HG03095 (cell line): ENCODE results near the gene NBR1.
"Not testable (repeated sequence)": the region's sequence is repeated elsewhere in the genome, so short reads cannot be mapped to it uniquely, and the experiment has no call there.

Experiments used
- ATAC-seq: cut with Tn5 transposase; IDR thresholded peaks from one replicate; pipeline ENCODE4 v1.9.1; 2021; ENCODE audit warnings: moderate library complexity; ENCODE audit not compliant: unreplicated experiment

NBR1 gene

DNA sequence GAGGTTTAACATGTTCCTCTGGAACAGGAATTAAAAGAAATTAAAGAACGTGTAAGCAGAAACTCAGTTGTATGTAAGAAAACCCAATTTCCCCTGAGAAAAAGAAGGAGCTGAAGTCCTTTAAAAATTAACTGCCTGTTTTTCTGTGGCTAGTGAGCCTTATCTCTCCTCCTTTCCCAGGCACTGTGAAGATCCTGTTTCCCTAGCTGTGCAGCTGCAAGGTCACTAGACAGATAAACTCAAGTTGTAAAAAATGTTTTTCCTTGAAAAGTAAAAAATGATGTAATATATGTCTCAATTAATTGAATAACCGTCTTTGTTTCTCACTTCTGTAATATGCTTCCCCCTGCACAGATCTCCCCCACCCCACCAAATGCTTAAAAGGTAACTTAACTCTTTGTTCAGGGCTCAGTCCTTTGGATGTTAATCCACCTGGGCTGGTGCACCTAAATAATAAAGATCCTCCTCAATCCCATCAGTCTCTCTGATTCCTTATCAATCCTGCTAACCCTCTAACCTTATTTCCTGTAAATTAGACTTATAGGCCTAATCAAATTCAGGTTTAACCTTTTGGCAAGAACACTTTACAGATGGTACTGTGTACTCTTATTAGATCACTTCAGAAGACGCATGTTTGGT is 17.7 kb upstream of the NBR1 start:
- not testable (repeated sequence) for ATAC-seq

DNA sequence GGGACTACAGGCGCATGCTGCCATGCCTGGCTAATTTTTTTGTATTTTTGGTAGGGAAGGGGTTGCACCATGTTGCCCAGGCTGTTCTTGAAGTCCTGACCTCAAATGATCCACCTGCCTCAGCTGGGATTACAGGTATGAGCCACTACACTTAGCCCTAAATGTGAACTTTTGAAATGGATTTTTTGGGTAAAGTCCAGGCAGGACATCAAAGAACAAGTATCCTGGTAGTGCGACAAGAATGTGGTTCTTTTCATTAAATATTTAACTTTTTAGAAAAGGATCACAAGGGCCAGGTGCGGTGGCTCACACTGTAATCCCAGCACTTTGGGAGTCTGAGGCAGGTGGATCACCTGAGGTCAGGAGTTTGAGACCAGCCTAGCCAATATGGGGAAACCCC is 15.3 kb upstream of the NBR1 start:
- ATAC-seq: no peak

DNA sequence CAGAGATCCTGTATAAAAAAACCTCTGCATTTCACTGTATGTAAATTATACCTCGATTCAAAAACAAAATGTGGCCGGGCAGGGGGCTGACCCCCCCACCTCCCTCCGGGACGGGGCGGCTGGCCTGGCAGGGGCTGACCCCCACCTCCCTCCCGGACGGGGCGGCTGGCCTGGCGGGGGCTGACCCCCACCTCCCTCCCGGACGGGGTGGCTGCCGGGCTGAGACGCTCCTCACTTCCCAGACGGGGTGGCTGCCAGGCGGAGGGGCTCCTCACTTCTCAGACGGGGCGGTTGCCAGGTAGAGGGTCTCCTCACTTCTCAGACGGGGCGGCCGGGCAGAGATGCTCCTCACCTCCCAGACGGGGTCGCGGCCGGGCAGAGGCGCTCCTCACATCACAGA is 11.8 kb upstream of the NBR1 start:
- ATAC-seq: not testable (repeated sequence)

DNA sequence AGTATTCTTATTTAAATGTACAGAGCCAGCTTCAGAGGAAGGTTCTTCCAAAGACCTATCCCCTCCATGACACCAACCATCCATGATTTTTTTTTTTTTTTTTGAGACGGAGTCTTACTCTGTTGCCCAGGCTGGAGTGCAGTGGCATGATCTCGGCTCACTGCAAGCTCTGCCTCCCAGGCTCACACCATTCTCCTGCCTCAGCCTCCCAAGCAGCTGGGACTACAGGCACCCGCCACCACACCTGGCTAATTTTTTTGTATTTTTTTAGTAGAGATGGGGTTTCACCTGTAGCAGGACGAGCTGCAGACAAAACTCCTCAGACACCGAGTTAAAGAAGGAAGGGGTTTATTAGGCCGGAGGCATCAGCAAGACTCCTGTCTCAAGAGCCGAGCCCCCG is 11.1 kb upstream of the NBR1 start:
- ATAC-seq: not testable (repeated sequence)

DNA sequence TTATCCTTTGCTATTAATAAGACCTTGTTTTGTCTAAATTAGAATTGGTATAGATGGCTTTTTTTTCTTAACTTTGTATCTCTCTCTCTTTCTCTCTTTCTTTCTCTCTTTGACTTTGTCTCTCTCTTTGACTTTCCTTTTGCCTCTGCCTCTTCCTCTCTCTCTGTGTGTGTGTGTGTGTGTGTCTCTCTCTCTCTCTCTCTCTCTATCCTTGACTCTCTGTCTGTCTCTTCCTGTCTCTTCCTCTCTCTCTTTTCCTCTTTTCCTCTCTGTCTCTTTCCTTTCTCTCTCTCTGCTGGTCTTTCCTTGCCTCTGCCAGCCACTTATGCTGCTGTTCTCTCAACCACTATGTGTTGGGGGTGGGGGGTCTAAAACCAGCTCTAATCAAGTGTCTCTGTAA is 5.0 kb upstream of the NBR1 start:
- not testable (repeated sequence) for ATAC-seq

DNA sequence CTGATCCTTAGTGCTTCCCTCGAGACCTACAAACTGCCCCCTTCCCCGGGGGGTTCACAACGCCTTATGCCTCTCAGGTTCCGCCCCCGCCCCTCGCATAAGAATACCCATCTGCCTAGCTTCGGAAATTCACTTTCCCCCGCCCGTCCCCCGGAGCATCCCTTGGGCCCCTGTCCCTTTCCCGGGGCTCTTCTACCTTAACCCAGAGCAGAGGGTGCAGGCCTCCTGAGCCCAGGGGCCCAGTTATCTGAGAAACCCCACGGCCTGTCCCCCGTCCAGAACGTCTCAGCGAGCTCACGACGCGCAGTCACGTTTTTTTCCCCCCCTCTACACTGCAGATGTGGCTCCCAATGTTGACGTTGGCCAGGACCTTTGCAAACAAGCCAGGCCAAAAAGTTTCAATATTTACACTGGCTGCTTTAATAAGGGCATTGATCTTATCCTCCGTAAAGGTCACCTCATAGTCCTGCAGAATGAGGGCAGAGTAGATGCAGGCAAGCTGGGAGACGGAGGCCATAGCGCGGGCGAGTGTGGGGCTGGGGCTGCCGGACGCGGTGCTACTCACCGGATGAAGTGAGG is 1.4 kb upstream of the NBR1 start:
- peak; percentile 32 for ATAC-seq

DNA sequence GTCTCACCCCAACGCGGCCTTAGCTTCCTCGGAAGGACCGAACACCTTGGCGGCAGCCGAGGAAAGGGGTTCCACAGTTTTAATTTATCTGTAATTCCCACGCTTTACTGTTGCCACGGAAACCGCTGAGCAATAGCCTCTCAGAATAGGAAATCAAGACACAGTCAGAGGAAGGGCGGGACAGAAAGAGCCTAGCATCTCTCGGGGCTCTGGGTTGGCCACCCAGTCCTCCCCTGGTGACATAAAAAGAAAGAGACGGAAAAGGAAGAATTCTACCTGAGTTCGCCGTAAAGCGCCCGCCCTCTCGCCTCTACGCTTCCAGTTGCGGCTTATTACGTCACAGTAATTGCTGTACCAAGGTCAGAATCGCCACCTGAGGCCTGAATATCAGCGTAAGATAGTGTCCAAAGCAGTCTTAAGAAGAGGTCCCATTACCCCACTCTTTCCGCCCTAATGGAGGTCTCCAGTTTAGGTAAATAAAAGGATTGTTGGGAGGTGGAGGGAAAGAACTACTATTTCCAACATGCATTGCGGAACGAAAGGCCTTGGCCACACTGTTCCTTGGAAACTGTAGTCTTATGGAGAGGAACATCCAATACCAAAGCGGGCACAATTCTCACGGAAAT is 761 bp upstream of the NBR1 start:
- peak; percentile 57 for ATAC-seq

DNA sequence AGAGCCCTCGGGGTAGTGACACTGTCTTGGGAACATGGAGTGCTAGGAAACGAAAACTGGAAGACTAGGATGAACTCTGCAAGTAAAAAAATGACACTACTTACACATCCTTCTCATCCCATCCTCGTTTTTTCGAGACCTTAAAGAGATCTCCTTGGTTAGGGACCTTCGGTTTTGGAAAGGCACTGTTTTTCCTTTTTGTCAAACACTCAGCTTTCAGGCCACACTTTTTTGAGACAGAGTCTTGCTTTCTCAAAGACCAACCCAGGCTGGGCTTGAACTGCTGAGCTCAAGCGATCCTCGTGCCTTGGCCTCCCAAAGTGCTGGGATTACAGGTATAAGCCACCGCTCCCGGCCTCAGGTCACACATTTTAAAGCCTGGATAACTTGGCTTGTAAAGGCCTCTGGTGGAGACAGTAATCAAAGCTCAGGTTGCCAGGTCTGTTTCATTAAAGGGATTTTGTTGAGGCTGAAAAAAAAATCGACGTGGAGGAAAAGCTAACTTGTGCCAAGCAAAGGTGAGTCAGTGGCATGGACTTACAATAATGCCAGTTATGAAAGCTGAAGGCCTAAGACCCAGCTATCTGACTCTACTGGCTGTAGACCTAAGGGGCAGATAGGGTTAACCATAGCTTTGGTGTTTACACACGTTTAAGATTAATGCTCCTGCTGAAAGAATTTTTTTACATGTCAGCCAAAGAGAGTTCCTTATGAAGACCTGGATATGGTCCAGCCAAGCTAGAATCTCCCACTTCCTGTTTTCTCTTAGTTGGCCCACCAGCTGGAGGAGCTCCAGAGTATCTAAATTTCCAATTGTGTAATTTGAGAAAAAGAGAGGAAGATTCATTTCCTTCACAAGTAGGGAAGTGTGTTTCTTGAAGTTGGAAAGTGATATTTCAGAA is 823 bp downstream of the NBR1 start:
- ATAC-seq: peak; percentile 4

DNA sequence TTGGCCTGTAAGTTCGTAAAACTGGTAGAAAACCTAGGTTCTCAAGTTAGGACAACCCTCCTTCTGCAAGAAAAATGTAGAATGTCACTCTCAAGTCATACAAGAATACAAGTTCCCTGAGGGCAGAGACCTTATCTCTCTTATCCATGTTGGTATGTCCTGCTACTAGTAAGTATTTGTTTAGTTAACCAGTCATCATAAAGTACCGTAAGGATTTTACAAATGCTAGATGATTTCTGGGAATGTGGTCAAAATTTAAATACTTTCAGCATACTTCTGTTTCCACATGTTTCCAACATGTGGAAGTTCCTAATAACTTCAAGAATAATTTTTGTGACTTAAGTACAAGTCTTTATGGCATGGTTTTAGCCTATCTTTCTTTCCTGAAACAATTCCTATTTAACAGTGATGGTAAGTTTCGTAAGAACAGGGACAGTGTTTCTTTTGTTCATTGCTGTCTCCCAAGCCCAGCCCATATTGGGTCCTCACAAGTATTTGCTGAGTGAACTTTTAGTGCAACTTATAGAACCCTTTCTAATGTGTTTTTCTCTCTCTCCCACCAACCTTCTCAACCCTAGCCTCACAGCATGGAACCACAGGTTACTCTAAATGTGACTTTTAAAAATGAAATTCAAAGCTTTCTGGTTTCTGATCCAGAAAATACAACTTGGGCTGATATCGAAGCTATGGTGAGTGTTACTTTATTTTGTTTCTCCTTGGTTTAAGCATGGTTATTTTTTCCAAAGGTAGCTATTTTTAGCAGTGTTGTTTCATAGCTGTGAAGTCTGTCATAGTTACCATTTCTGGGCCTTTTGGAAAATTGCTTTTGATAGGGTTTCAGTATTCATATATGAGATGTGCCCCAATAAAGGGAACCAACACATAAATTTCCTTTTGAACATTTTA is 4.5 kb downstream of the NBR1 start:
- ATAC-seq: no peak

DNA sequence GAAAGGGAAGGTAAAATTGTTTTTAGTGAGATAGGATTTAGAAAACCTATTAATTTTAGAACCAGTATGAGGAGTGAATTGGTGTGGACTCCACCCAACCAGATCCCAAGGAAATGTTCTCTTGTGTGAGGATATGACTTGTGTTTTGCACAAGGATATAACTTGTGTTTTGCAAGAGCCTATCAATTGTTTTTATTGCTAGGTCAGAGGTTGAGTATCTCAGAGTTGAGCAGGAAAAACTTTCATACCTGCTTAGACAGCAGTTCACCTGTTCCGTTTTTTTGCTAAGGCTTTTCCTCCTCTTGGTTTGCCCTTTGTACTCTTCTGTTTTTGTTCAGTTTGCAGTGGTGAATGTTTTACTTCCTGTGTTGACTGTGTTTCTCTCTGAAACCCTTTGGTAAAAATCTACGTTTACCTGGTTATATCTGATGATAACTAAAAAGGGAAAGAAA is 5.1 kb downstream of the NBR1 start:
- ATAC-seq: no peak

DNA sequence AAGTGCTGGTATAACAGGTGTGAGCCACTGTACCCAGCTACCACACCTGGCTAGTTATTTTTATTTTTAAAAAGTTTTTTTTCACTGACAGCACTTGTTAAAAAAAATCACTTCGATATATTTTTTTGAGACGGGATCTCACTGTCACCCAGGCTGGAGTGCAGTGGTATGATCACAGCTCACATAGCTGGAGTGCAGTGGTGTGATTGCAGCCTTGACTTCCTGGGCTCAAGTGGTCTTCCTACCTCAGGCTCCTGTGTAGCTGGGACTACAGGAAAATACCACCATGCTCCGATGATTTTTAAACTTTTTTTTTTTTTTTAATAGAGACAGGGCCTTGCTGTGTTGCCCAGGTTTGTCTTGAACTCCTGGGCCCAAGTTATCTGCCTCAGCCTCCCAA is 12.9 kb downstream of the NBR1 start:
- ATAC-seq: no peak

DNA sequence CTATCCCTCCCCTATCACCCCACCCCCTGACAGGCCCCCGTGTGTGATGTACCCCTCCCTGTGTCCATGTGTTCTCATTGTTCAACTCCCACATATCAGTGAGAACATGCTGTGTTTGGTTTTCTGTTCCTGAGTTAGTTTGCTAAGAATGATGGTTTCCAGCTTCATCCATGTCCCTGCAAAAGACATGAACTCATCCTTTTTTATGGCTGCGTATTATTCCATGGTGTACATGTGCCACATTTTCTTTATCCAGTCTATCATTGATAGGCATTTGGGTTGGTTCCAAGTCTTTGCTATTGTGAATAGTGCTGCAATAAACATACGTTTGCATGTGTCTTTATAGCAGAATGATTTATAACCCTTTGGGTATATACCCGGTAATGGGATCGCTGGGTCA is 15.6 kb downstream of the NBR1 start:
- not testable (repeated sequence) for ATAC-seq

DNA sequence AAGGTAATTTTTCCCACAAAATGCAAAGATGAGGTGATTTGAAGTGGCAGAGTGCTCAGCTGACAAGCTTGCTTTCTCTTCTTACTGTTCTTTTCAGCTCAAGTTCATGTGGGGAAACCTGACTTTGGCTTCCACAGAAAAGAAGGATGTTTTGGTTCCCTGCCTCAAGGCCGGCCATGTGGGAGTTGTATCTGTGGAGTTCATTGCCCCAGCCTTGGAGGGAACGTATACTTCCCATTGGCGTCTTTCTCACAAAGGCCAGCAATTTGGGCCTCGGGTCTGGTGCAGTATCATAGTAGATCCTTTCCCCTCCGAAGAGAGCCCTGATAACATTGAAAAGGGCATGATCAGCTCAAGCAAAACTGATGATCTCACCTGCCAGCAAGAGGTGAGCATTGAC is 22.2 kb downstream of the NBR1 start:
- no peak for ATAC-seq

DNA sequence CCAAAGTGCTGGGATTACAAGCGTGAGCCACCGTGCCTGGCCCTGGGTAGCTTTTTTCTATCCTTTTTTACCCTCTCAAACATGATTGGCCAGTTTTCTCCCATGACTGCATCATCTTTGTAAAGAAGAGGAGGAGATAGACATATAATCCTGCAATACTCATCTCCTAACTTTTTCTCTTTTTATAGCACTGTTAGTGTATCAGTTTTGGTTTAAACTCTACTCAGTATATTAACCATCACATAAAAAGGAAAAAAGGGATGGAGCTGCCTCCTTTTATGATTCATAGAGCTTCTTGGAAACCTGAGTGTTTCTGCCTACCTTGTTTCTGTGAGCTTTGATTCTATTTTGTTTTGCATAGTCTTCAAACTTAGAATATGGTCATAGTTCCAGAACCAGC is 28.6 kb downstream of the NBR1 start:
- ATAC-seq: no peak

DNA sequence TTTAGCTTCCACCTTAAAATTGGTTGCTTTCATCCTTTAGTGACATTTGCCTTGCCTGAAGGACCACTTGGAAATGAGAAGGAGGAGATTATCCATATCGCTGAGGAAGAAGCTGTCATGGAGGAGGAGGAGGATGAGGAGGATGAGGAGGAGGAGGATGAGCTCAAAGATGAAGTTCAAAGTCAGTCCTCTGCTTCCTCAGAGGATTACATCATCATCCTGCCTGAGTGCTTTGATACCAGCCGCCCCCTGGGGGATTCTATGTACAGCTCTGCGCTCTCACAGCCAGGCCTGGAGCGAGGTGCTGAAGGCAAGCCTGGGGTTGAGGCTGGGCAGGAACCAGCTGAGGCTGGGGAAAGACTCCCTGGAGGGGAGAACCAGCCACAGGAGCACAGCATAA is 29.1 kb downstream of the NBR1 start:
- ATAC-seq: no peak

DNA sequence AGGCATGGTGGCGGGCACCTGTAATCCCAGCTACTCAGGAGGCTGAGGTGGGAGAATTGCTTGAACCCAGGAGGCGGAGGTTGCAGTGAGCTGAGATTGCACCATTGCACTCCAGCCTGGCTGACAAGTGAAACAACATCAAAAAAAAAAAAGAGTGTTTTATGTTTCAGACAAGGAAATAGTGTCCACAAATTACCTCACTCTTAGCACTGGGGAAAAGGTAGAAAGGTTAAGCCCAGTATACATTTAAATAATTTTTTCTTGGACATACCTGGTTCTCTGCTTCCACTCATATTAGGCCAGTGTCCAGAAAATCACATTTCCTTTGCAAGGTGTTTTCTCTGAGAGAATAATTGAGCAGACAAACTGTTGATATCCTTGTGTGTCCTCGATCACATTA is 32.0 kb downstream of the NBR1 start:
- ATAC-seq: not testable (repeated sequence)

DNA sequence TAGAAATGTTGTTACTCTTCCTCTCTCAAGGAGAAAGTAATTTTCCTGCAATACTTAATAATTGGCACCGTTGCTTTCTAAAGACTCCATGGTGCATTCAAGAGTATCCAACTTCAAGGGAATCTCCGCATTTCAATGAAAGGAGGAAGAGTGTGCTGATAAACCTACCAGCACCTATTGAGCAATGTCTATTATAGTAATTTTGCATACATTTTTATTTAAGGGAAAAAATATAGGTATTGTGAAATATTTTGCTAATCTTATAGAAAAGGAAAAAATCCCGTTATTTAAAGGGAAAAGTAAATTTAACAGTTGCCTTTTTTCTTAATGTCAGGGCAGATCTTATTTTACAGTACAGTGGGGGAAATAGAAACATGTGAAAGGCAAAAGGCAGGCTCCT is 39.6 kb downstream of the NBR1 start:
- ATAC-seq: no peak

DNA sequence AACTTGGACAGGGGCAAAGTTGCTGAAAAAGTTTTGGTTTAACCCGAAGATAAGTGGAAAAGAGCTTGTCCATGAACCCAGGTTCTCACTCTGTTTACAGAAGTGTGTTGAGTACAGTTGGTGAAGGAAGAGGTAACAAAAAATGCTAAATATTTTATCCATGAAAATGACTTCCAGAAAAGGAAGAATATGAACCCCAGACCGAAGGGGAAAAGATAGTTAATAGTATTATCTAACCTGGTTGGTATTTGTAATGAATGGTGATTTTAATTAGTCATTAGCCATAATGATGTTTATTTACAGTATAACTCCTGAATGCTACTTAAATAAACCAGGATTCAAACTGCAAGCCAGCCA is 40.1 kb downstream of the NBR1 start:
- no peak for ATAC-seq

DNA sequence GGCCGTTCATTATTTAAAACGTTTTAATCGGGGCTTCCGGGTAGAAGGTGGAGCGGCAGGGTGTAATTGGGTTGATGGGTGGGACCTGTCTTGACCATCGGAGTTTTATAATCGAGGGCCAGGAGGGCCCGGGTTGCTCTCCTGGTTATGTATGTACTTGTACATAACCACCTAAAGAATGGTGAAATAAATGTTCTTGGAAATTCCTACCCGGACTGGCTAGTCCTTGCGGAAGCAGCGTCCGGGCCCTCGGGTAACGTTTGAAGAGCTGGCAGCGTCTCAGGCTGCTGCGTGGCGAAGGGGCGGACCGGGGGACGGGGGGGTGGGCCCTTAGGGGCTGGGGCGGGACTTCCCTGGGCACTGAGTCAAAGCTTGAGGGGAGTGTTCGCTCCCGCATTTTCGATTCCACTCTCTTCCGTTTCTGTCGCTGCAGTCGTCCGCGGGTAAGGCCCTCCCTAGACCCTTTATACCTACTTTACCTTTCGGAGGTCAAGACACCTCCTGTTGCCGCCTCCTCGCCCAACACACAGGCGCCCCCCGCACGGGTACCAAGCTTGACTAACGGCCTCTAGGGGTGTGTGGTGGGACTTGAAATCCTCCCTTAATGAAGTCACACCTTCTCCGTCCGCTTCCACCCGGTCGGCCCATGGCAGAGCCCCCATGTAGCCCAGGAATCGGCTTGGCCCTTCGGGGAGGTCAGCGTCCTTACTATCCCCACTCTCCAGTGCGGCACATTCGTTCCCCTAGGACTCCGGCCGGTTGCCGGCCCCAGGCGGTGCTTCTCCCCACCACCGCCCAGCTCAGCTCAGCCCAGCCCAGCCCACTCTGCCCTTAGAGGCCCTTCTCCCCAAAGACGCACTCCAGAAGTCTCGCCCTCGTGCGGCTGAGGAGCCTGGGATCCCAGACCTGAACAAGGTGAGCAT is 40.7 kb downstream of the NBR1 start, which contains the start of gene TMEM106A:
Gene TMEM106A (plus strand): TSS at position 396 of the 923 bp plus-strand sequence. CDS start 1,167 bp downstream, outside the sequence.
- peak; percentile 59 for ATAC-seq
